Coronary artery (tissue), 2 donors: ENCODE results near the gene HADH.

Experiments
- DNase-seq: peaks from one replicate; pipeline ENCODE4 v3.0.0-alpha.2; 2017; ENCODE audit warnings: low spot score
- H3K27ac ChIP-seq, 2 donors: fragments of 200-600 bp; sonication (generic); one replicate each; pipeline ENCODE4 v1.5.1; 2016 to 2019
- H3K4me3 ChIP-seq: fragments of 200-600 bp; sonication (generic); 2 replicates; pipeline ENCODE4 v1.5.1; 2016; ENCODE audit warnings: mild to moderate bottlenecking, moderate library complexity
- CTCF ChIP-seq: fragments of 200-600 bp; sonication (generic); IDR thresholded peaks from one replicate; pipeline ENCODE4 v1.5.1; 2019; ENCODE audit warnings: antibody characterized with exemption

Gene HADH

GRCh38 chr4:108030332-108030731, 40.6 kb downstream of the HADH start:
- TF ChIP-seq CTCF, result no peak
- Histone ChIP-seq H3K27ac (no peak overlapping the region), H3K4me3 (no peak overlapping the region)
- no peak for DNase-seq

GRCh38 chr4:108031427-108032083, 41.9 kb downstream of the HADH start:
- H3K27ac ChIP-seq, result no peak overlapping the region
- no peak for DNase-seq
- TF ChIP-seq CTCF, result no peak
- H3K4me3 ChIP-seq, result no peak overlapping the region

GRCh38 chr4:108033348-108033747, 43.7 kb downstream of the HADH start:
- Histone ChIP-seq H3K27ac (no peak overlapping the region), H3K4me3 (no peak overlapping the region)
- TF ChIP-seq CTCF, result no peak
- no peak for DNase-seq

- H3K4me3 ChIP-seq, result no peak overlapping the region
- H3K27ac ChIP-seq, result no peak overlapping the region
- no peak for TF ChIP-seq CTCF
- no peak for DNase-seq
These were observed 44.9 kb downstream of the HADH start for GRCh38 chr4:108034565-108034964.

- no peak overlapping the region for H3K4me3 ChIP-seq
- DNase-seq, result no peak
- no peak overlapping the region for H3K27ac ChIP-seq
- TF ChIP-seq CTCF, result no peak
These were observed 46.0 kb downstream of the HADH start for GRCh38 chr4:108035691-108036090.

GRCh38 chr4:108036213-108036612, 46.5 kb downstream of the HADH start:
- H3K4me3 ChIP-seq, result no peak overlapping the region
- DNase-seq, result no peak
- TF ChIP-seq CTCF, result no peak
- no peak overlapping the region for H3K27ac ChIP-seq

GRCh38 chr4:108037884-108038283, 48.2 kb downstream of the HADH start:
- TF ChIP-seq CTCF, result no peak
- Histone ChIP-seq H3K4me3 (no peak overlapping the region), H3K27ac (no peak overlapping the region)
- DNase-seq, result no peak
